H9 (cell line): Measurements from ENCODE around the gene OS9. TPM values are rescaled to one million over a fixed set of nuclear protein-coding genes. Genes with fewer than 3 reads are reported as not detected.

Source experiments
- DNase-seq: peaks from one replicate; pipeline ENCODE4 v3.0.0-alpha.2; 2017
- H2AFZ ChIP-seq: one replicate; pipeline ENCODE4 v1.6.1; 2013; ENCODE audit warnings: mild to moderate bottlenecking, low read length, control low read depth, moderate library complexity
- H2AK5ac ChIP-seq: 2 replicates; pipeline ENCODE4 v1.6.1; 2013; ENCODE audit warnings: low read length, control low read depth, mixed read lengths; ENCODE audit not compliant: insufficient read length
- H2BK120ac ChIP-seq: one replicate; pipeline ENCODE4 v1.6.1; 2013; ENCODE audit warnings: low read depth, mild to moderate bottlenecking, low read length, control low read depth, inconsistent platforms; ENCODE audit not compliant: poor library complexity, severe bottlenecking
- H2BK12ac ChIP-seq: 2 replicates; pipeline ENCODE4 v1.6.1; 2013; ENCODE audit warnings: low read length, control low read depth, mixed read lengths, low read depth; ENCODE audit not compliant: insufficient read length
- H2BK15ac ChIP-seq: 2 replicates; pipeline ENCODE4 v1.6.1; 2013; ENCODE audit warnings: low read depth, low read length, control low read depth
- H2BK20ac ChIP-seq: one replicate; pipeline ENCODE4 v1.6.1; 2013; ENCODE audit warnings: low read depth, mild to moderate bottlenecking, low read length, control low read depth, inconsistent platforms; ENCODE audit not compliant: poor library complexity, severe bottlenecking
- H2BK5ac ChIP-seq: 2 replicates; pipeline ENCODE4 v1.6.1; 2013; ENCODE audit warnings: low read length, control low read depth, mixed read lengths; ENCODE audit not compliant: insufficient read length
- H3K14ac ChIP-seq: 2 replicates; pipeline ENCODE4 v1.6.1; 2013; ENCODE audit warnings: low read length, control low read depth; ENCODE audit not compliant: insufficient read depth
- H3K18ac ChIP-seq: 2 replicates; pipeline ENCODE4 v1.6.1; 2013; ENCODE audit warnings: low read depth, mild to moderate bottlenecking, mixed read lengths, low read length, control low read depth; ENCODE audit not compliant: insufficient read length
- H3K23ac ChIP-seq: 2 replicates; pipeline ENCODE4 v1.6.1; 2013; ENCODE audit warnings: low read length, control low read depth, mixed read lengths, low read depth; ENCODE audit not compliant: insufficient read length
- H3K23me2 ChIP-seq: 2 replicates; pipeline ENCODE4 v1.6.1; 2013; ENCODE audit warnings: low read depth, mild to moderate bottlenecking, mixed read lengths, low read length, control low read depth; ENCODE audit not compliant: insufficient read length, poor library complexity, severe bottlenecking
- H3K27ac ChIP-seq: 2 replicates; pipeline ENCODE4 v1.5.1; 2013; ENCODE audit warnings: low read length, control low read depth, mixed read lengths, low read depth; ENCODE audit not compliant: insufficient read length
- H3K27me3 ChIP-seq: 2 replicates; pipeline ENCODE4 v1.6.1; 2013; ENCODE audit warnings: low read length, control low read depth, inconsistent platforms; ENCODE audit not compliant: insufficient read depth
- H3K4ac ChIP-seq: 2 replicates; pipeline ENCODE4 v1.6.1; 2013; ENCODE audit warnings: low read depth, mild to moderate bottlenecking, control low read depth, inconsistent platforms, low read length, moderate library complexity
- H3K4me1 ChIP-seq: 2 replicates; pipeline ENCODE4 v1.6.1; 2013; ENCODE audit warnings: low read length, control low read depth, inconsistent platforms; ENCODE audit not compliant: insufficient read depth
- H3K4me2 ChIP-seq: 2 replicates; pipeline ENCODE4 v1.6.1; 2013; ENCODE audit warnings: low read length, control low read depth, mixed read lengths; ENCODE audit not compliant: insufficient read length, insufficient read depth
- H3K56ac ChIP-seq: 2 replicates; pipeline ENCODE4 v1.6.1; 2013; ENCODE audit warnings: low read depth, mild to moderate bottlenecking, mixed read lengths, low read length, control low read depth; ENCODE audit not compliant: insufficient read length
- H3K79me1 ChIP-seq: 2 replicates; pipeline ENCODE4 v1.6.1; 2013; ENCODE audit warnings: low read depth, mild to moderate bottlenecking, moderate library complexity, low read length, control low read depth, inconsistent platforms; ENCODE audit not compliant: insufficient read depth, poor library complexity, severe bottlenecking
- H3K79me2 ChIP-seq: 2 replicates; pipeline ENCODE4 v1.6.1; 2013; ENCODE audit warnings: low read length, control low read depth, inconsistent platforms; ENCODE audit not compliant: insufficient read depth
- H3K9ac ChIP-seq: 2 replicates; pipeline ENCODE4 v1.6.1; 2013; ENCODE audit warnings: low read length, control low read depth, mixed read lengths; ENCODE audit not compliant: insufficient read length; ENCODE audit errors: extremely low read depth
- H3K9me3 ChIP-seq: one replicate; pipeline ENCODE4 v1.6.1; 2013; ENCODE audit warnings: low read depth, low read length, inconsistent platforms; ENCODE audit not compliant: control insufficient read depth
- H3T11ph ChIP-seq: one replicate; pipeline ENCODE4 v1.6.1; 2013; ENCODE audit warnings: mild to moderate bottlenecking, low read length, control low read depth, inconsistent platforms
- H4K20me1 ChIP-seq: one replicate; pipeline ENCODE4 v1.6.1; 2013; ENCODE audit not compliant: control insufficient read depth, insufficient read length, insufficient read depth
- H4K5ac ChIP-seq: 2 replicates; pipeline ENCODE4 v1.6.1; 2013; ENCODE audit warnings: low read depth, mild to moderate bottlenecking, mixed read lengths, low read length, control low read depth; ENCODE audit not compliant: insufficient read length
- H4K8ac ChIP-seq: replicated peaks from 2 replicates; pipeline ENCODE4 v1.6.1; 2013; ENCODE audit warnings: low read length, control low read depth, mixed read lengths, low read depth; ENCODE audit not compliant: insufficient read length
- H4K91ac ChIP-seq: 2 replicates; pipeline ENCODE4 v1.6.1; 2013; ENCODE audit warnings: low read depth, mild to moderate bottlenecking, moderate library complexity, mixed read lengths, low read length, control low read depth; ENCODE audit not compliant: insufficient read length
- H3K27ac Mint-ChIP-seq, 3 experiments: 2 replicates in 2 of 3; 3 replicates in 1 of 3; pipeline ENCODE4 v1.8.0; 2020 to 2021; ENCODE audit warnings: mixed read lengths in 3 of 3, mild to moderate bottlenecking in 1 of 3, moderate library complexity in 1 of 3
- H3K27me3 Mint-ChIP-seq: 2 replicates; pipeline ENCODE4 v1.8.0; 2021; ENCODE audit warnings: low read depth, mild to moderate bottlenecking, moderate library complexity, mixed read lengths
- H3K36me3 Mint-ChIP-seq, 3 experiments: 2 replicates in 2 of 3; 3 replicates in 1 of 3; pipeline ENCODE4 v1.8.0; 2020 to 2021; ENCODE audit warnings: low read depth in 3 of 3, mixed read lengths in 3 of 3; ENCODE audit not compliant: insufficient read depth in 1 of 3
- H3K4me1 Mint-ChIP-seq, 2 experiments: 2 replicates each; pipeline ENCODE4 v1.8.0; 2020; ENCODE audit warnings: mixed read lengths in 2 of 2
- H3K4me3 Mint-ChIP-seq, 2 experiments: 2 replicates in 1 of 2; 3 replicates in 1 of 2; pipeline ENCODE4 v1.8.0; 2020 to 2021; ENCODE audit warnings: mild to moderate bottlenecking in 2 of 2, mixed read lengths in 2 of 2, moderate library complexity in 1 of 2
- H3K9me3 Mint-ChIP-seq, 2 experiments: 2 replicates in 1 of 2; 3 replicates in 1 of 2; pipeline ENCODE4 v1.8.0; 2020; ENCODE audit warnings: mild to moderate bottlenecking in 2 of 2, mixed read lengths in 2 of 2, moderate library complexity in 1 of 2
- CTCF ChIP-seq: fragments of 200-600 bp; sonication (generic); conservative IDR thresholded peaks from 3 replicates; pipeline ENCODE4 v1.8.0; 2021; ENCODE audit warnings: antibody characterized with exemption, mild to moderate bottlenecking
- WGBS: extraction: QIAGEN DNeasy Blood & Tissue Kit; methylation state at CpG from one replicate; pipeline ENCODE4 v1.1.7; 2013; ENCODE audit warnings: missing lambda C conversion rate, low lambda C conversion rate, mixed read lengths; ENCODE audit not compliant: insufficient read length; ENCODE audit errors: extremely low coverage; 5-methylcytosine and 5-hydroxymethylcytosine counted together
- total RNA-seq: library from RNA; stranded (reverse); gene quantifications from 2 replicates; pipeline ENCODE4 v1.2.1, GENCODE V29; 2021

OS9 gene
- total RNA-seq, 1 experiment from 2014 or later: 112 TPM

DNA sequence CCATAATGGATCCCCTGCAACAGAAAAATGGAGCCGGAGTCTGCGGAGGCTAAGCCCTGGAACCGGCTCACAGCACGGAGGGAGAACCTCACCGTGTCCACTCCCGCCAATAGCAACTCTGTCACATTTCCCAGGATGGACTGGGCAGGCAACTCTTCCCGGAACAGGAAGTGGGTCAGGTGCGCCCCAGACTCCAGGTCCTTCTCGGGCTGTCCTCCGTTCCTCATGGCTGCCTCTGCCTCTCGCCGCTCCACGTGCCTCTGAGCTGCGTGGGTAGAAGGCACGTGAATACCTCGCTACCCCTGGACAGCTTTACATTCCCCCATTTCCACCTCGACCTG lies 70.7 kb downstream of the OS9 start:
- H3K4ac ChIP-seq: no peak overlapping the region
- H2AFZ ChIP-seq: no peak overlapping the region
- H4K91ac ChIP-seq: no peak overlapping the region
- no peaks in the 10 kb centered on the region for H3K9me3 Mint-ChIP-seq
- no CpG with 5 or more reads among the region's 17 CpGs for WGBS
- peaks cover 7 to 20% (median 15%) of the 10 kb centered on the region in 3 experiments; a peak in 6 of 7 replicates for H3K36me3 Mint-ChIP-seq
- H3K27me3 ChIP-seq: peaks cover 31% of the 10 kb centered on the region; the same call in 1 of the 2 replicates
- H2BK15ac ChIP-seq: no peak overlapping the region
- no peak overlapping the region for H4K5ac ChIP-seq
- no peak overlapping the region for H3K56ac ChIP-seq
- no peak overlapping the region for H3T11ph ChIP-seq
- H2BK12ac ChIP-seq: no peak overlapping the region
- peak overlapping the region; percentile 57 to 75 for H3K4me3 Mint-ChIP-seq
- H3K14ac ChIP-seq: no peak overlapping the region; the same call in 1 of the 2 replicates
- TF ChIP-seq CTCF: no peak
- H2BK5ac ChIP-seq: no peak overlapping the region
- peaks cover 48% of the 10 kb centered on the region for H3K27me3 Mint-ChIP-seq
- no peaks in the 10 kb centered on the region for H3K79me2 ChIP-seq
- H2BK120ac ChIP-seq: no peak overlapping the region
- peaks cover 25% of the 10 kb centered on the region for H3K23me2 ChIP-seq
- no peak overlapping the region for H3K27ac Mint-ChIP-seq
- H3K18ac ChIP-seq: no peak overlapping the region
- no peak overlapping the region for H3K9ac ChIP-seq
- H3K4me1 Mint-ChIP-seq: peaks cover 27 to 40% of the 10 kb centered on the region in 2 experiments
- H2AK5ac ChIP-seq: no peak overlapping the region
- H3K27ac ChIP-seq: no peak overlapping the region
- H3K9me3 ChIP-seq: no peaks in the 10 kb centered on the region
- H4K20me1 ChIP-seq: no peaks in the 10 kb centered on the region
- no peak overlapping the region for H3K23ac ChIP-seq
- H4K8ac ChIP-seq: no peak overlapping the region
- H3K4me1 ChIP-seq: peaks cover 3% of the 10 kb centered on the region; the same call in 1 of the 2 replicates
- H2BK20ac ChIP-seq: no peak overlapping the region
- no peaks in the 10 kb centered on the region for H3K79me1 ChIP-seq
- peak overlapping the region; percentile 80 for H3K4me2 ChIP-seq
- DNase-seq: peak; percentile 59
